SK-N-SH (cell line): ENCODE results near the gene JOSD1. TPM values are rescaled to one million over a fixed set of nuclear protein-coding genes. Genes with fewer than 3 reads are reported as not detected.

ENCODE experiments used
- CTCF ChIA-PET: fragments of 300-600, 350-600 bp; formaldehyde crosslinking; extraction: SDS; loops from one replicate; lab custom pipeline; 2021; lab: Yijun Ruan, JAX
- POLR2A ChIA-PET: fragments of 350-600 bp; sonication (Branson Sonifier 250); formaldehyde crosslinking; extraction: SDS; loops from one replicate; lab custom pipeline; 2020; ENCODE audit warnings: antibody characterized with exemption, inconsistent platforms; lab: Yijun Ruan, JAX
- DNase-seq: peaks from one replicate; pipeline ENCODE4 v3.0.0; 2012
- H2AFZ ChIP-seq: fragments of 200-600 bp; sonication (generic); 2 replicates; pipeline ENCODE4 v1.8.1; 2016; ENCODE audit warnings: antibody characterized with exemption, mild to moderate bottlenecking, low read depth
- H3F3A ChIP-seq: fragments of 200-600 bp; sonication (generic); replicated peaks from 2 replicates; pipeline ENCODE3; 2016; ENCODE audit warnings: antibody characterized with exemption, mild to moderate bottlenecking; ENCODE audit not compliant: insufficient read depth
- H3K27ac ChIP-seq, 2 experiments: fragments of 200-500 bp in 1 of 2; fragments of 200-600 bp in 1 of 2; sonication (Bioruptor generic) in 1 of 2; sonication (generic), shearing (Covaris generic) in 1 of 2; 2 replicates each; pipeline versions ENCODE4 v1.5.1 to v1.6.1; 2014 to 2016; ENCODE audit warnings: low read depth in 2 of 2, inconsistent platforms in 1 of 2, low read length in 1 of 2, mild to moderate bottlenecking in 1 of 2, mixed read lengths in 1 of 2
- H3K27me3 ChIP-seq: fragments of 200-600 bp; sonication (generic), shearing (Covaris generic); 2 replicates; pipeline ENCODE4 v1.6.1; 2016; ENCODE audit warnings: mixed run types; ENCODE audit not compliant: insufficient read depth
- H3K36me3 ChIP-seq, 2 experiments: fragments of 200-500 bp in 1 of 2; fragments of 200-600 bp in 1 of 2; sonication (Bioruptor generic) in 1 of 2; sonication (generic) in 1 of 2; replicated peaks in 1 of 2; 2 replicates each; pipeline versions ENCODE3 to v1.5.1; 2014 to 2016; ENCODE audit warnings: low read length in 1 of 2, mild to moderate bottlenecking in 1 of 2; ENCODE audit not compliant: insufficient read depth in 2 of 2, control insufficient read depth in 1 of 2
- H3K4me1 ChIP-seq, 2 experiments: fragments of 200-500 bp in 1 of 2; fragments of 200-600 bp in 1 of 2; sonication (Bioruptor generic) in 1 of 2; sonication (generic), shearing (Covaris generic) in 1 of 2; 2 replicates each; pipeline versions ENCODE4 v1.5.1 to v1.6.1; 2014 to 2016; ENCODE audit warnings: low read depth in 1 of 2, low read length in 1 of 2, mixed run types in 1 of 2; ENCODE audit not compliant: insufficient read depth in 2 of 2, control insufficient read depth in 1 of 2
- H3K4me2 ChIP-seq: fragments of 200-600 bp; sonication (generic), shearing (Covaris generic); 2 replicates; pipeline ENCODE4 v1.6.1; 2017; ENCODE audit warnings: mixed run types
- H3K4me3 ChIP-seq, 2 experiments: fragments of 200-500 bp in 1 of 2; fragments of 200-600 bp in 1 of 2; sonication (Bioruptor generic) in 1 of 2; sonication (generic), shearing (Covaris generic) in 1 of 2; 2 replicates each; pipeline versions ENCODE4 v1.5.1 to v1.8.1; 2014 to 2016; ENCODE audit warnings: low read depth in 2 of 2, inconsistent platforms in 1 of 2, low read length in 1 of 2, mild to moderate bottlenecking in 1 of 2, mixed read lengths in 1 of 2, moderate library complexity in 1 of 2
- H3K79me2 ChIP-seq: fragments of 200-600 bp; sonication (generic); 2 replicates; pipeline ENCODE4 v1.8.1; 2017; ENCODE audit warnings: mild to moderate bottlenecking; ENCODE audit not compliant: insufficient read depth
- H3K9ac ChIP-seq: fragments of 200-600 bp; sonication (generic); 2 replicates; pipeline ENCODE4 v1.6.1; 2017; ENCODE audit warnings: mixed run types
- H3K9me2 ChIP-seq: fragments of 200-600 bp; sonication (generic); 2 replicates; pipeline ENCODE4 v1.6.1; 2017; ENCODE audit warnings: mixed run types
- H3K9me3 ChIP-seq: fragments of 200-600 bp; sonication (generic); 2 replicates; pipeline ENCODE4 v1.6.1; 2017; ENCODE audit warnings: mixed run types, mild to moderate bottlenecking, moderate library complexity
- H4K20me1 ChIP-seq: fragments of 200-600 bp; sonication (generic); 2 replicates; pipeline ENCODE4 v1.6.1; 2017; ENCODE audit warnings: mild to moderate bottlenecking, mixed run types; ENCODE audit not compliant: insufficient read depth
- CHD2 ChIP-seq: fragments of 150-350 bp; IDR thresholded peaks from 2 replicates; pipeline ENCODE4 v1.6.1; 2018; ENCODE audit warnings: low read length; ENCODE audit not compliant: partially characterized antibody
- CTCF ChIP-seq: fragments of 200-600 bp; sonication (generic); IDR thresholded peaks from 2 replicates; pipeline ENCODE4 v1.6.1; 2017; ENCODE audit warnings: antibody characterized with exemption, mild to moderate bottlenecking, moderate library complexity
- EZH2phosphoT487 ChIP-seq: fragments of 200-600 bp; sonication (generic); IDR thresholded peaks from 2 replicates; pipeline ENCODE4 v1.6.1; 2017; ENCODE audit warnings: low read depth, mixed run types, mild to moderate bottlenecking, antibody characterized with exemption, moderate library complexity, borderline replicate concordance
- FOXM1 ChIP-seq: IDR thresholded peaks from 2 replicates; pipeline ENCODE4 v1.4.0; 2012; ENCODE audit warnings: low read depth, mild to moderate bottlenecking
- GABPA ChIP-seq: IDR thresholded peaks from 2 replicates; pipeline ENCODE4 v1.4.0; 2012; ENCODE audit warnings: low read depth, mild to moderate bottlenecking
- GATA2 ChIP-seq: sonication (generic); formaldehyde crosslinking; IDR thresholded peaks from 2 replicates; pipeline ENCODE4 v1.5.0; 2020; ENCODE audit warnings: mild to moderate bottlenecking, missing genetic modification reagents
- IRF3 ChIP-seq: fragments of 150-350 bp; IDR thresholded peaks from 2 replicates; pipeline ENCODE4 v1.6.1; 2016; ENCODE audit warnings: mild to moderate bottlenecking, low read depth, low read length
- MAX ChIP-seq: IDR thresholded peaks from 2 replicates; pipeline ENCODE4 v1.4.0; 2012; ENCODE audit warnings: low read depth
- MEF2A ChIP-seq: IDR thresholded peaks from 2 replicates; pipeline ENCODE4 v1.4.0; 2012; ENCODE audit warnings: low read depth, borderline replicate concordance
- NFIC ChIP-seq: IDR thresholded peaks from 2 replicates; pipeline ENCODE4 v1.4.0; 2012; ENCODE audit warnings: borderline replicate concordance
- REST ChIP-seq: IDR thresholded peaks from 2 replicates; pipeline ENCODE4 v1.6.1; 2012; ENCODE audit warnings: mild to moderate bottlenecking, low read depth, low read length, moderate library complexity
- RFX5 ChIP-seq: IDR thresholded peaks from 2 replicates; pipeline ENCODE4 v1.6.1; 2012; ENCODE audit warnings: mild to moderate bottlenecking, improper control_type of control experiment, low read length
- SMC3 ChIP-seq: IDR thresholded peaks from 2 replicates; pipeline ENCODE4 v1.6.1; 2012; ENCODE audit warnings: low read depth, low read length, improper control_type of control experiment
- TAF1 ChIP-seq: IDR thresholded peaks from 2 replicates; pipeline ENCODE4 v1.6.1; 2012; ENCODE audit warnings: low read depth, mild to moderate bottlenecking, low read length, moderate library complexity, borderline replicate concordance
- YY1 ChIP-seq: IDR thresholded peaks from 2 replicates; pipeline ENCODE4 v1.4.0; 2012; ENCODE audit warnings: low read depth, mild to moderate bottlenecking
- ZBTB33 ChIP-seq: IDR thresholded peaks from 2 replicates; pipeline ENCODE4 v1.4.0; 2012; ENCODE audit warnings: low read depth, borderline replicate concordance
- WGBS: methylation state at CpG from one replicate; pipeline ENCODE4 v1.1.6; 2017; ENCODE audit warnings: low lambda C conversion rate; 5-methylcytosine and 5-hydroxymethylcytosine counted together
- polyA plus RNA-seq, 3 experiments: library from polyadenylated mRNA; depleted of rRNA; stranded (reverse); fragments of >200 nt; gene quantifications; 2 replicates each; pipeline ENCODE4 v1.2.3, GENCODE V29; 2012

JOSD1 gene
- polyA plus RNA-seq, 1 of the 3 experiments (the other 2 are of a cell fraction): 17.8 TPM

GRCh38 chr22:38689651-38690050 lies 11.1 kb downstream of the JOSD1 start:
- no peaks in the 10 kb centered on the region for H3K4me1 ChIP-seq
- no peak for TF ChIP-seq EZH2phosphoT487
- TF ChIP-seq CHD2: no peak
- no peak for TF ChIP-seq MEF2A
- TF ChIP-seq GABPA: no peak
- no peak for TF ChIP-seq RFX5
- TF ChIP-seq FOXM1: no peak
- TF ChIP-seq YY1: no peak
- TF ChIP-seq IRF3: no peak
- no peak for TF ChIP-seq REST
- TF ChIP-seq MAX: no peak
- TF ChIP-seq TAF1: no peak
- TF ChIP-seq CTCF: no peak
- TF ChIP-seq NFIC: no peak
- no peak for TF ChIP-seq SMC3
- no peak for TF ChIP-seq GATA2 (CRISPR knock-in tag)
- no peak for TF ChIP-seq ZBTB33
- H3K79me2 ChIP-seq: peaks cover 39% of the 10 kb centered on the region
- no peak overlapping the region for H2AFZ ChIP-seq
- H3K4me2 ChIP-seq: no peak overlapping the region
- no peak overlapping the region for H3K4me3 ChIP-seq
- no peaks in the 10 kb centered on the region for H3K9me3 ChIP-seq
- ChIA-PET CTCF (no interaction called here), POLR2A (no interaction called here)
- peaks cover 0 to 15% of the 10 kb centered on the region in 2 experiments for H3K36me3 ChIP-seq
- no peaks in the 10 kb centered on the region for H3F3A ChIP-seq
- DNase-seq: no peak
- H3K9me2 ChIP-seq: no peaks in the 10 kb centered on the region
- no peak overlapping the region for H3K9ac ChIP-seq
- no peaks in the 10 kb centered on the region for H3K27me3 ChIP-seq
- H3K27ac ChIP-seq: no peak overlapping the region
- H4K20me1 ChIP-seq: no peaks in the 10 kb centered on the region
- 47% methylated on average over 1 of the region's 1 CpG for WGBS
